GM23338 (cell line): ENCODE measurements around the gene PRSS3. TPM values are rescaled to one million over a fixed set of nuclear protein-coding genes. Genes with fewer than 3 reads are reported as not detected.

Experiments used
- ATAC-seq: fragments of 200-7000 bp; cut with Tn5 transposase; 3 replicates; pipeline ENCODE4 v1.9.1; 2020
- DNase-seq: peaks from one replicate; pipeline ENCODE4 v3.0.0-alpha.2; 2015; ENCODE audit warnings: low spot score
- H2AFZ ChIP-seq: fragments of 200-600 bp; sonication (generic); 2 replicates; pipeline ENCODE4 v1.8.0; 2016; ENCODE audit warnings: antibody characterized with exemption, mild to moderate bottlenecking, moderate library complexity
- H3F3A ChIP-seq: fragments of 200-600 bp; sonication (generic); replicated peaks from 2 replicates; pipeline ENCODE4 v1.8.0; 2017; ENCODE audit warnings: antibody characterized with exemption, mixed run types, low read depth
- H3K27ac ChIP-seq: fragments of 200-600 bp; sonication (generic); 2 replicates; pipeline ENCODE4 v1.6.1; 2016; ENCODE audit warnings: low read depth
- H3K27me3 ChIP-seq: fragments of 200-600 bp; sonication (generic); 2 replicates; pipeline ENCODE4 v1.8.0; 2016; ENCODE audit warnings: mild to moderate bottlenecking, mixed run types, moderate library complexity; ENCODE audit not compliant: insufficient read depth
- H3K36me3 ChIP-seq: fragments of 200-600 bp; sonication (generic); 2 replicates; pipeline ENCODE4 v1.8.0; 2016; ENCODE audit warnings: mild to moderate bottlenecking; ENCODE audit not compliant: insufficient read depth
- H3K4me1 ChIP-seq: fragments of 200-600 bp; sonication (generic); 2 replicates; pipeline ENCODE4 v1.8.0; 2016; ENCODE audit warnings: mild to moderate bottlenecking, moderate library complexity; ENCODE audit not compliant: insufficient read depth
- H3K4me2 ChIP-seq: fragments of 200-600 bp; sonication (generic); 2 replicates; pipeline ENCODE4 v1.7.1; 2017; ENCODE audit warnings: mixed run types
- H3K4me3 ChIP-seq: fragments of 200-600 bp; sonication (generic); 2 replicates; pipeline ENCODE4 v1.6.1; 2016; ENCODE audit warnings: mixed run types
- H3K79me2 ChIP-seq: fragments of 200-600 bp; sonication (generic); replicated peaks from 2 replicates; pipeline ENCODE4 v1.8.0; 2017; ENCODE audit warnings: mild to moderate bottlenecking; ENCODE audit not compliant: insufficient read depth
- H3K9me2 ChIP-seq: fragments of 200-600 bp; sonication (generic); 2 replicates; pipeline ENCODE4 v1.8.0; 2017; ENCODE audit not compliant: insufficient read depth
- H4K20me1 ChIP-seq: fragments of 200-600 bp; sonication (generic); replicated peaks from 2 replicates; pipeline ENCODE4 v1.8.0; 2017; ENCODE audit warnings: mild to moderate bottlenecking; ENCODE audit not compliant: insufficient read depth
- H3K27ac Mint-ChIP-seq: 2 replicates; pipeline ENCODE4 v1.8.0; 2020; ENCODE audit warnings: inconsistent platforms, mild to moderate bottlenecking, moderate library complexity, mixed read lengths
- H3K27me3 Mint-ChIP-seq: 3 replicates; pipeline ENCODE4 v1.8.0; 2022; ENCODE audit warnings: low read depth, mild to moderate bottlenecking, moderate library complexity, mixed read lengths, inconsistent platforms; ENCODE audit not compliant: insufficient read depth, poor library complexity
- H3K36me3 Mint-ChIP-seq: 3 replicates; pipeline ENCODE4 v1.8.0; 2021; ENCODE audit warnings: low read depth, mild to moderate bottlenecking, inconsistent platforms, moderate library complexity, mixed read lengths
- H3K4me1 Mint-ChIP-seq: 3 replicates; pipeline ENCODE4 v1.8.0; 2020; ENCODE audit warnings: mild to moderate bottlenecking, inconsistent platforms, mixed read lengths
- H3K4me3 Mint-ChIP-seq: 3 replicates; pipeline ENCODE4 v1.8.0; 2021; ENCODE audit warnings: moderate library complexity, mild to moderate bottlenecking, inconsistent platforms, mixed read lengths
- H3K9me3 Mint-ChIP-seq: 3 replicates; pipeline ENCODE4 v1.8.0; 2020; ENCODE audit warnings: moderate library complexity, mild to moderate bottlenecking, inconsistent platforms, mixed read lengths
- CREB1 ChIP-seq: fragments of 250-450 bp; sonication (Bioruptor Pico); IDR thresholded peaks from 2 replicates; pipeline ENCODE4 v1.5.0; 2020; ENCODE audit warnings: low read depth, mild to moderate bottlenecking, moderate library complexity
- EZH2 ChIP-seq: fragments of 200-600 bp; sonication (generic); IDR thresholded peaks from one replicate; pipeline ENCODE4 v1.8.0; 2017; ENCODE audit warnings: antibody characterized with exemption, mild to moderate bottlenecking, low read depth; ENCODE audit not compliant: unreplicated experiment
- EZH2phosphoT487 ChIP-seq: fragments of 200-600 bp; sonication (generic); IDR thresholded peaks from one replicate; pipeline ENCODE4 v1.8.1; 2018; ENCODE audit warnings: antibody characterized with exemption; ENCODE audit not compliant: unreplicated experiment
- JUNB ChIP-seq: IDR thresholded peaks from one replicate; pipeline ENCODE4 v1.6.1; 2016; ENCODE audit warnings: antibody characterized with exemption; ENCODE audit not compliant: unreplicated experiment
- NANOG ChIP-seq: IDR thresholded peaks from 2 replicates; pipeline ENCODE4 v1.6.1; 2016; ENCODE audit warnings: antibody characterized with exemption, borderline replicate concordance
- POLR2AphosphoS5 ChIP-seq: IDR thresholded peaks from 2 replicates; pipeline ENCODE4 v1.6.1; 2016; ENCODE audit warnings: antibody characterized with exemption, low read depth
- STAT1 ChIP-seq: IDR thresholded peaks from one replicate; pipeline ENCODE4 v1.6.1; 2016; ENCODE audit warnings: antibody characterized with exemption; ENCODE audit not compliant: unreplicated experiment
- ZNF114 ChIP-seq: fragments of 250-450 bp; sonication (Bioruptor Pico); IDR thresholded peaks from 2 replicates; pipeline ENCODE4 v1.5.0; 2020; ENCODE audit warnings: mild to moderate bottlenecking, moderate library complexity
- ZNF331 ChIP-seq: fragments of 250-450 bp; sonication (Bioruptor Pico); IDR thresholded peaks from 2 replicates; pipeline ENCODE4 v1.5.0; 2020; ENCODE audit warnings: low read depth, mild to moderate bottlenecking, moderate library complexity
- ZNF462 ChIP-seq: fragments of 250-450 bp; sonication (Bioruptor Pico); IDR thresholded peaks from 2 replicates; pipeline ENCODE4 v1.5.0; 2020; ENCODE audit warnings: mild to moderate bottlenecking, moderate library complexity
- polyA plus RNA-seq: library from polyadenylated mRNA; unstranded; fragments of >200 nt; fragmentation: Nextera tagmentation; extraction: Ambion mirVana; gene quantifications from 2 replicates; pipeline ENCODE4 v1.2.1, GENCODE V29; 2016
- total RNA-seq: library from RNA; depleted of rRNA; stranded (reverse); fragments of >200 nt; shearing (Covaris generic); gene quantifications from 2 replicates; pipeline ENCODE4 v1.2.3, GENCODE V29; 2014
- TF ChIP-seq, protein P1 (sequence below): IDR thresholded peaks from one replicate; pipeline ENCODE4 v1.6.1; 2018; ENCODE audit warnings: antibody characterized with exemption; ENCODE audit not compliant: unreplicated experiment
- TF ChIP-seq, protein P2 (sequence below), 2 experiments: fragments of 200-600 bp in 1 of 2; sonication (generic) in 1 of 2; conservative IDR thresholded peaks; 2 replicates each; pipeline versions ENCODE4 v1.5.1 to v1.6.1; 2016 to 2017; ENCODE audit warnings: antibody characterized with exemption in 2 of 2, low read depth in 2 of 2, mild to moderate bottlenecking in 2 of 2, moderate library complexity in 1 of 2
- TF ChIP-seq, protein P3 (sequence below): IDR thresholded peaks from 2 replicates; pipeline ENCODE4 v1.6.1; 2016; ENCODE audit warnings: antibody characterized with exemption

PRSS3 gene
- total and polyA plus RNA-seq, 2 experiments from 2014 or later, result 4.2 to 4.5 TPM

DNA sequence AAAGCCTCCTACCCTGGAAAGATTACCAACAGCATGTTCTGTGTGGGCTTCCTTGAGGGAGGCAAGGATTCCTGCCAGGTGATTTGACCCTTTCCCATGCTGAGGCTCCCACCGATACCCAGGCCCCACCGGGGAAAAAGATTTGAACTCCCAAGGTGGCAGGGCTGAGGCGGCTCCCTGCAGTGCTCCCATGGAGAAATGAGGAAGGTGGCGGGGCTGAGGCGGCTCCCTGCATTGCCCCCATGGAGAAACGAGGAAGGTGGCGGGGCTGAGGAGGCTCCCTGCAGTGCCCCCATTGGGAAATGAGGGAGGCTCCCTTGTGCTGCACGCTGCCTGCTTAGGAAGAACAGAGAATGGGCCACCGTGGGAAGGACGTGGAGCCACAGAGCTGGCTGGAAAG is 3.2 kb downstream of the PRSS3 start:
- Mint-ChIP-seq H3K36me3 (no peaks in the 10 kb centered on the region; the same call in 2 of the 3 replicates), H3K27ac (no peak overlapping the region), H3K4me1 (peaks cover 15% of the 10 kb centered on the region), H3K9me3 (no peaks in the 10 kb centered on the region), H3K27me3 (peaks cover 2% of the 10 kb centered on the region), H3K4me3 (no peak overlapping the region)
- Histone ChIP-seq H4K20me1 (no peaks in the 10 kb centered on the region), H3K36me3 (no peaks in the 10 kb centered on the region), H3K27me3 (no peaks in the 10 kb centered on the region), H3K9me2 (no peaks in the 10 kb centered on the region; the same call in 1 of the 2 replicates), H2AFZ (no peak overlapping the region), H3K4me3 (no peak overlapping the region), H3K4me2 (no peak overlapping the region), H3F3A (no peaks in the 10 kb centered on the region), H3K4me1 (no peaks in the 10 kb centered on the region), H3K27ac (no peak overlapping the region), H3K79me2 (no peaks in the 10 kb centered on the region)
- ATAC-seq, result no peak; the same call in 2 of the 3 replicates
- TF ChIP-seq NANOG, result no peak
- TF ChIP-seq CREB1 (CRISPR knock-in tag), result no peak
- TF ChIP-seq STAT1, result no peak
- TF ChIP-seq, protein P1, sequence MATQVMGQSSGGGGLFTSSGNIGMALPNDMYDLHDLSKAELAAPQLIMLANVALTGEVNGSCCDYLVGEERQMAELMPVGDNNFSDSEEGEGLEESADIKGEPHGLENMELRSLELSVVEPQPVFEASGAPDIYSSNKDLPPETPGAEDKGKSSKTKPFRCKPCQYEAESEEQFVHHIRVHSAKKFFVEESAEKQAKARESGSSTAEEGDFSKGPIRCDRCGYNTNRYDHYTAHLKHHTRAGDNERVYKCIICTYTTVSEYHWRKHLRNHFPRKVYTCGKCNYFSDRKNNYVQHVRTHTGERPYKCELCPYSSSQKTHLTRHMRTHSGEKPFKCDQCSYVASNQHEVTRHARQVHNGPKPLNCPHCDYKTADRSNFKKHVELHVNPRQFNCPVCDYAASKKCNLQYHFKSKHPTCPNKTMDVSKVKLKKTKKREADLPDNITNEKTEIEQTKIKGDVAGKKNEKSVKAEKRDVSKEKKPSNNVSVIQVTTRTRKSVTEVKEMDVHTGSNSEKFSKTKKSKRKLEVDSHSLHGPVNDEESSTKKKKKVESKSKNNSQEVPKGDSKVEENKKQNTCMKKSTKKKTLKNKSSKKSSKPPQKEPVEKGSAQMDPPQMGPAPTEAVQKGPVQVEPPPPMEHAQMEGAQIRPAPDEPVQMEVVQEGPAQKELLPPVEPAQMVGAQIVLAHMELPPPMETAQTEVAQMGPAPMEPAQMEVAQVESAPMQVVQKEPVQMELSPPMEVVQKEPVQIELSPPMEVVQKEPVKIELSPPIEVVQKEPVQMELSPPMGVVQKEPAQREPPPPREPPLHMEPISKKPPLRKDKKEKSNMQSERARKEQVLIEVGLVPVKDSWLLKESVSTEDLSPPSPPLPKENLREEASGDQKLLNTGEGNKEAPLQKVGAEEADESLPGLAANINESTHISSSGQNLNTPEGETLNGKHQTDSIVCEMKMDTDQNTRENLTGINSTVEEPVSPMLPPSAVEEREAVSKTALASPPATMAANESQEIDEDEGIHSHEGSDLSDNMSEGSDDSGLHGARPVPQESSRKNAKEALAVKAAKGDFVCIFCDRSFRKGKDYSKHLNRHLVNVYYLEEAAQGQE, result no peak
- TF ChIP-seq POLR2AphosphoS5, result no peak
- TF ChIP-seq EZH2phosphoT487, result no peak
- no peak for TF ChIP-seq EZH2
- TF ChIP-seq ZNF462 (CRISPR knock-in tag), result no peak
- no peak for TF ChIP-seq ZNF331
- TF ChIP-seq, protein P2, sequence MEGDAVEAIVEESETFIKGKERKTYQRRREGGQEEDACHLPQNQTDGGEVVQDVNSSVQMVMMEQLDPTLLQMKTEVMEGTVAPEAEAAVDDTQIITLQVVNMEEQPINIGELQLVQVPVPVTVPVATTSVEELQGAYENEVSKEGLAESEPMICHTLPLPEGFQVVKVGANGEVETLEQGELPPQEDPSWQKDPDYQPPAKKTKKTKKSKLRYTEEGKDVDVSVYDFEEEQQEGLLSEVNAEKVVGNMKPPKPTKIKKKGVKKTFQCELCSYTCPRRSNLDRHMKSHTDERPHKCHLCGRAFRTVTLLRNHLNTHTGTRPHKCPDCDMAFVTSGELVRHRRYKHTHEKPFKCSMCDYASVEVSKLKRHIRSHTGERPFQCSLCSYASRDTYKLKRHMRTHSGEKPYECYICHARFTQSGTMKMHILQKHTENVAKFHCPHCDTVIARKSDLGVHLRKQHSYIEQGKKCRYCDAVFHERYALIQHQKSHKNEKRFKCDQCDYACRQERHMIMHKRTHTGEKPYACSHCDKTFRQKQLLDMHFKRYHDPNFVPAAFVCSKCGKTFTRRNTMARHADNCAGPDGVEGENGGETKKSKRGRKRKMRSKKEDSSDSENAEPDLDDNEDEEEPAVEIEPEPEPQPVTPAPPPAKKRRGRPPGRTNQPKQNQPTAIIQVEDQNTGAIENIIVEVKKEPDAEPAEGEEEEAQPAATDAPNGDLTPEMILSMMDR (conservative IDR thresholded peaks at IDR 0.05; ENCODE audit: low read depth in 2 of 2), result no peak
- TF ChIP-seq ZNF114 (CRISPR knock-in tag), result no peak
- TF ChIP-seq, protein P3, sequence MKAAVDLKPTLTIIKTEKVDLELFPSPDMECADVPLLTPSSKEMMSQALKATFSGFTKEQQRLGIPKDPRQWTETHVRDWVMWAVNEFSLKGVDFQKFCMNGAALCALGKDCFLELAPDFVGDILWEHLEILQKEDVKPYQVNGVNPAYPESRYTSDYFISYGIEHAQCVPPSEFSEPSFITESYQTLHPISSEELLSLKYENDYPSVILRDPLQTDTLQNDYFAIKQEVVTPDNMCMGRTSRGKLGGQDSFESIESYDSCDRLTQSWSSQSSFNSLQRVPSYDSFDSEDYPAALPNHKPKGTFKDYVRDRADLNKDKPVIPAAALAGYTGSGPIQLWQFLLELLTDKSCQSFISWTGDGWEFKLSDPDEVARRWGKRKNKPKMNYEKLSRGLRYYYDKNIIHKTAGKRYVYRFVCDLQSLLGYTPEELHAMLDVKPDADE, result no peak
- no peak for TF ChIP-seq JUNB
- no peak for DNase-seq
